Endothelial cell of umbilical vein (primary cell): ENCODE results near the gene ATP1B1.

Experiments used
- EZH2 ChIP-seq: IDR thresholded peaks from 2 replicates; pipeline ENCODE4 v1.6.1; 2012; ENCODE audit warnings: borderline replicate concordance, low read depth, mild to moderate bottlenecking, moderate library complexity, low read length, inconsistent platforms; ENCODE audit not compliant: severe bottlenecking
- TF ChIP-seq, protein P1 (sequence below), 2 donors: IDR thresholded peaks; 1 replicate in 1 of 2; 2 replicates in 1 of 2; pipeline ENCODE4 v1.5.1; 2011; ENCODE audit warnings: low read length in 2 of 2, mild to moderate bottlenecking in 2 of 2, moderate library complexity in 2 of 2, control low read depth in 1 of 2, inconsistent platforms in 1 of 2, low read depth in 1 of 2; ENCODE audit not compliant: insufficient read depth in 1 of 2; ENCODE audit errors: extremely low read depth in 1 of 2

GRCh38 chr1:169099561-169099960 is 6.9 kb upstream of the ATP1B1 start:
- TF ChIP-seq, protein P1, sequence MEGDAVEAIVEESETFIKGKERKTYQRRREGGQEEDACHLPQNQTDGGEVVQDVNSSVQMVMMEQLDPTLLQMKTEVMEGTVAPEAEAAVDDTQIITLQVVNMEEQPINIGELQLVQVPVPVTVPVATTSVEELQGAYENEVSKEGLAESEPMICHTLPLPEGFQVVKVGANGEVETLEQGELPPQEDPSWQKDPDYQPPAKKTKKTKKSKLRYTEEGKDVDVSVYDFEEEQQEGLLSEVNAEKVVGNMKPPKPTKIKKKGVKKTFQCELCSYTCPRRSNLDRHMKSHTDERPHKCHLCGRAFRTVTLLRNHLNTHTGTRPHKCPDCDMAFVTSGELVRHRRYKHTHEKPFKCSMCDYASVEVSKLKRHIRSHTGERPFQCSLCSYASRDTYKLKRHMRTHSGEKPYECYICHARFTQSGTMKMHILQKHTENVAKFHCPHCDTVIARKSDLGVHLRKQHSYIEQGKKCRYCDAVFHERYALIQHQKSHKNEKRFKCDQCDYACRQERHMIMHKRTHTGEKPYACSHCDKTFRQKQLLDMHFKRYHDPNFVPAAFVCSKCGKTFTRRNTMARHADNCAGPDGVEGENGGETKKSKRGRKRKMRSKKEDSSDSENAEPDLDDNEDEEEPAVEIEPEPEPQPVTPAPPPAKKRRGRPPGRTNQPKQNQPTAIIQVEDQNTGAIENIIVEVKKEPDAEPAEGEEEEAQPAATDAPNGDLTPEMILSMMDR (IDR thresholded peaks at IDR 0.05; ENCODE audit: extremely low read depth in 1 of 2, insufficient read depth in 1 of 2, low read depth in 1 of 2, low read length in 2 of 2), result no peak
- TF ChIP-seq EZH2, result no peak
